ENCODE results near the gene TUBB. TPM values are rescaled to one million over a fixed set of nuclear protein-coding genes. Genes with fewer than 3 reads are reported as not detected.

The TUBB gene
- total RNA-seq: 1,190 TPM

- peak; percentile 97 for DNase-seq
Observed at GRCh38 chr6:30719791-30720737, at the start of gene TUBB. Gene TUBB, plus strand, starts transcription at chr6:30720352. Its CDS starts 155 bp downstream, at chr6:30720507.

GRCh38 chr6:30670760-30671527, 49.2 kb upstream of the TUBB start:
- DNase-seq: no peak

- DNase-seq: peak; percentile 89
Observed at GRCh38 chr6:30672445-30673253, 47.5 kb upstream of the TUBB start, which contains the start of gene DHX16. Gene DHX16, minus strand, starts transcription at chr6:30673006. Its CDS starts 165 bp downstream, at chr6:30672841.

- DNase-seq: no peak
Observed at GRCh38 chr6:30676660-30677285, 43.4 kb upstream of the TUBB start.

GRCh38 chr6:30678964-30679726, 41.0 kb upstream of the TUBB start:
- peak; percentile 58 for DNase-seq

GRCh38 chr6:30679765-30680535, 40.2 kb upstream of the TUBB start:
- no peak for DNase-seq

- DNase-seq: no peak
Observed at GRCh38 chr6:30681766-30682142, 38.4 kb upstream of the TUBB start.

- peak; percentile 25 for DNase-seq
Observed at GRCh38 chr6:30682143-30683117, 37.7 kb upstream of the TUBB start.

- no peak for DNase-seq
Observed at GRCh38 chr6:30683183-30683979, 36.8 kb upstream of the TUBB start.

GRCh38 chr6:30683980-30684338, 36.2 kb upstream of the TUBB start:
- DNase-seq: no peak

GRCh38 chr6:30684386-30685156, 35.6 kb upstream of the TUBB start:
- no peak for DNase-seq

GRCh38 chr6:30685157-30686008, 34.8 kb upstream of the TUBB start:
- DNase-seq: no peak

- no peak for DNase-seq
Observed at GRCh38 chr6:30686009-30686907, 33.9 kb upstream of the TUBB start, which contains the start of gene PPP1R18. Gene PPP1R18, minus strand, starts transcription at chr6:30686645. Its CDS starts 627 bp downstream, at chr6:30686018.

- DNase-seq: peak; percentile 69
Observed at GRCh38 chr6:30686908-30687658, 33.1 kb upstream of the TUBB start.

All from occipital lobe (tissue), 2 donors.